Neuron (in vitro differentiated cells): ENCODE measurements around the gene ELP2.

ENCODE experiments used
- H2AFZ ChIP-seq: one replicate; pipeline ENCODE4 v1.6.1; 2013; ENCODE audit warnings: low read depth, mild to moderate bottlenecking, inconsistent platforms, low read length, moderate library complexity
- H3K27me3 ChIP-seq: one replicate; pipeline ENCODE4 v1.6.1; 2013; ENCODE audit warnings: low read length; ENCODE audit not compliant: insufficient read depth
- H3K36me3 ChIP-seq: one replicate; pipeline ENCODE4 v1.6.1; 2013; ENCODE audit warnings: low read length; ENCODE audit not compliant: insufficient read depth
- H3K4me1 ChIP-seq: one replicate; pipeline ENCODE4 v1.6.1; 2013; ENCODE audit warnings: low read length; ENCODE audit not compliant: insufficient read depth
- H3K4me3 ChIP-seq: 2 replicates; pipeline ENCODE4 v1.5.1; 2013; ENCODE audit warnings: mild to moderate bottlenecking, low read length, moderate library complexity
- H3K9me3 ChIP-seq: one replicate; pipeline ENCODE4 v1.6.1; 2013; ENCODE audit warnings: low read length

Gene ELP2

GRCh38 chr18:36189486-36189885, 59.8 kb downstream of the ELP2 start:
- H3K4me3 ChIP-seq: no peak overlapping the region
- H3K4me1 ChIP-seq: no peaks in the 10 kb centered on the region
- H2AFZ ChIP-seq: no peak overlapping the region
- H3K27me3 ChIP-seq: peaks cover 14% of the 10 kb centered on the region
- H3K36me3 ChIP-seq: no peaks in the 10 kb centered on the region
- no peaks in the 10 kb centered on the region for H3K9me3 ChIP-seq

- Histone ChIP-seq H3K4me3 (no peak overlapping the region), H3K4me1 (no peaks in the 10 kb centered on the region), H3K36me3 (no peaks in the 10 kb centered on the region), H2AFZ (no peak overlapping the region), H3K9me3 (no peaks in the 10 kb centered on the region), H3K27me3 (peaks cover 11% of the 10 kb centered on the region)
Measured at GRCh38 chr18:36191286-36191685, 61.6 kb downstream of the ELP2 start.

- Histone ChIP-seq H3K4me3 (no peak overlapping the region), H3K9me3 (no peaks in the 10 kb centered on the region), H3K36me3 (no peaks in the 10 kb centered on the region), H3K27me3 (peaks cover 9% of the 10 kb centered on the region), H3K4me1 (no peaks in the 10 kb centered on the region), H2AFZ (no peak overlapping the region)
Measured at GRCh38 chr18:36191711-36192110, 62.0 kb downstream of the ELP2 start.

GRCh38 chr18:36194600-36195315, 65.1 kb downstream of the ELP2 start:
- H3K9me3 ChIP-seq: no peaks in the 10 kb centered on the region
- H2AFZ ChIP-seq: no peak overlapping the region
- H3K27me3 ChIP-seq: no peaks in the 10 kb centered on the region
- H3K36me3 ChIP-seq: no peaks in the 10 kb centered on the region
- H3K4me1 ChIP-seq: no peaks in the 10 kb centered on the region
- no peak overlapping the region for H3K4me3 ChIP-seq

- Histone ChIP-seq H3K4me3 (no peak overlapping the region), H3K27me3 (no peaks in the 10 kb centered on the region), H3K9me3 (no peaks in the 10 kb centered on the region)
Measured at GRCh38 chr18:36195427-36196122, 65.9 kb downstream of the ELP2 start.

GRCh38 chr18:36196238-36196995, 66.7 kb downstream of the ELP2 start:
- H3K9me3 ChIP-seq: no peaks in the 10 kb centered on the region
- H2AFZ ChIP-seq: no peak overlapping the region
- H3K4me1 ChIP-seq: no peaks in the 10 kb centered on the region
- no peaks in the 10 kb centered on the region for H3K36me3 ChIP-seq
- no peaks in the 10 kb centered on the region for H3K27me3 ChIP-seq
- no peak overlapping the region for H3K4me3 ChIP-seq

More at GRCh38 chr18:36195427-36196122, 65.9 kb downstream of the ELP2 start:
- no peaks in the 10 kb centered on the region for H3K4me1 ChIP-seq
- no peaks in the 10 kb centered on the region for H3K36me3 ChIP-seq
- H2AFZ ChIP-seq: no peak overlapping the region

GRCh38 chr18:36197511-36198166, 67.9 kb downstream of the ELP2 start:
- Histone ChIP-seq H3K9me3 (no peaks in the 10 kb centered on the region), H3K27me3 (no peaks in the 10 kb centered on the region), H3K4me3 (no peak overlapping the region), H3K36me3 (no peaks in the 10 kb centered on the region), H2AFZ (no peak overlapping the region), H3K4me1 (no peaks in the 10 kb centered on the region)

- Histone ChIP-seq H3K27me3 (no peaks in the 10 kb centered on the region), H2AFZ (no peak overlapping the region), H3K4me1 (no peaks in the 10 kb centered on the region), H3K36me3 (no peaks in the 10 kb centered on the region), H3K4me3 (no peak overlapping the region), H3K9me3 (no peaks in the 10 kb centered on the region)
Measured at GRCh38 chr18:36199691-36200295, 70.1 kb downstream of the ELP2 start.

GRCh38 chr18:36200354-36200771, 70.7 kb downstream of the ELP2 start:
- no peak overlapping the region for H3K4me3 ChIP-seq
- H3K36me3 ChIP-seq: no peaks in the 10 kb centered on the region
- H3K4me1 ChIP-seq: no peaks in the 10 kb centered on the region
- H3K9me3 ChIP-seq: no peaks in the 10 kb centered on the region
- H3K27me3 ChIP-seq: no peaks in the 10 kb centered on the region
- no peak overlapping the region for H2AFZ ChIP-seq

GRCh38 chr18:36201765-36202164, 72.1 kb downstream of the ELP2 start:
- H3K4me3 ChIP-seq: no peak overlapping the region
- no peaks in the 10 kb centered on the region for H3K36me3 ChIP-seq
- H3K27me3 ChIP-seq: no peaks in the 10 kb centered on the region
- no peak overlapping the region for H2AFZ ChIP-seq
- H3K9me3 ChIP-seq: no peaks in the 10 kb centered on the region
- H3K4me1 ChIP-seq: no peaks in the 10 kb centered on the region

GRCh38 chr18:36203360-36203895, 73.7 kb downstream of the ELP2 start:
- H3K27me3 ChIP-seq: no peaks in the 10 kb centered on the region
- H3K4me1 ChIP-seq: no peaks in the 10 kb centered on the region

GRCh38 chr18:36205166-36205565, 75.5 kb downstream of the ELP2 start:
- Histone ChIP-seq H3K27me3 (no peaks in the 10 kb centered on the region), H3K4me1 (no peaks in the 10 kb centered on the region), H3K9me3 (no peaks in the 10 kb centered on the region), H3K36me3 (no peaks in the 10 kb centered on the region), H3K4me3 (no peak overlapping the region), H2AFZ (no peak overlapping the region)

More at GRCh38 chr18:36203360-36203895, 73.7 kb downstream of the ELP2 start:
- Histone ChIP-seq H3K4me3 (no peak overlapping the region), H2AFZ (no peak overlapping the region), H3K36me3 (no peaks in the 10 kb centered on the region), H3K9me3 (no peaks in the 10 kb centered on the region)
